ENCODE results near the gene CCDC134.
A peak's percentile ranks its signal among the peaks of the same experiment; 100 is the strongest.

CCDC134 gene

DNA sequence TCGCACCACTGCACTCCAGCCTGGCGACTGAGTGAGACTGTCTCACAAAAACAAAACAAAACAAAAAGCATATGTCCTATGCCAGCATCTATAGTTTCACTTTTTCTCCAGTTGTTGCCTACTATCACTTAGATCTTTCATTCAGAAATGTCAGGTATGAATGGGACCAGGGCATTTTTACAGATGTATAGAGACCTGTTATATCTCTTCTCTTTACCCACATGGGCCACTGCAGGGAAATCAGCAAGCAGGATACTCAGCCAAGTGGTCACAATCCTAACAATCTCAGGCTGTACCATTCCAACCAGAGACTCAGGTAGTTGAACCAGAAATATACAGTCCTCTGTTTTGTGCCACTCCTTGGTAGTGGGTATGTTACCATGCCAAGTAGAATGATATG, 16.4 kb downstream of the CCDC134 start:
- TF ChIP-seq, protein P1, sequence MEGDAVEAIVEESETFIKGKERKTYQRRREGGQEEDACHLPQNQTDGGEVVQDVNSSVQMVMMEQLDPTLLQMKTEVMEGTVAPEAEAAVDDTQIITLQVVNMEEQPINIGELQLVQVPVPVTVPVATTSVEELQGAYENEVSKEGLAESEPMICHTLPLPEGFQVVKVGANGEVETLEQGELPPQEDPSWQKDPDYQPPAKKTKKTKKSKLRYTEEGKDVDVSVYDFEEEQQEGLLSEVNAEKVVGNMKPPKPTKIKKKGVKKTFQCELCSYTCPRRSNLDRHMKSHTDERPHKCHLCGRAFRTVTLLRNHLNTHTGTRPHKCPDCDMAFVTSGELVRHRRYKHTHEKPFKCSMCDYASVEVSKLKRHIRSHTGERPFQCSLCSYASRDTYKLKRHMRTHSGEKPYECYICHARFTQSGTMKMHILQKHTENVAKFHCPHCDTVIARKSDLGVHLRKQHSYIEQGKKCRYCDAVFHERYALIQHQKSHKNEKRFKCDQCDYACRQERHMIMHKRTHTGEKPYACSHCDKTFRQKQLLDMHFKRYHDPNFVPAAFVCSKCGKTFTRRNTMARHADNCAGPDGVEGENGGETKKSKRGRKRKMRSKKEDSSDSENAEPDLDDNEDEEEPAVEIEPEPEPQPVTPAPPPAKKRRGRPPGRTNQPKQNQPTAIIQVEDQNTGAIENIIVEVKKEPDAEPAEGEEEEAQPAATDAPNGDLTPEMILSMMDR (conservative IDR thresholded peaks at IDR 0.05; ENCODE audit: low read length): no peak
- no peak overlapping the region for H3K4me3 ChIP-seq (ENCODE audit: low read length)
- DNase-seq (ENCODE audit: low read depth): no peak

DNA sequence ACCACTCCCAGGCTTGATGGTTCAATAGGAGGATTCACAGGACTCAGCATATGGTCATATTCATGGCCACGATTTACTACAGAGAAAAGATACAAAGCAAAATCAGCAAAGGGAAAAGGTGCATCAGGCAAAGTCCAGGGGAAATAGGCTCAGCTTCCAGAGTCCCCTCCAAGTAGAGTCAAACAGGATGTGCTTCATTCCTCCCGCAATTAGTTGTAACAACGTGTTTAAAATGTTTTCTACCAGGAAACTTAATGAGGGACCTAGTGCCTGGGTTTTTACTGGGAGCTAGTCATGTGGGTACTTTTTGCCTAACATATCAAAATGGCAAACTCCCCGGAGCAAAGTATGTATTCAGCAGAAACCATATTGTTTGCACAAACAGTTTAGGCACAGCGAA, 17.5 kb downstream of the CCDC134 start:
- no peak for DNase-seq (ENCODE audit: low read depth)
- TF ChIP-seq, protein P1 (conservative IDR thresholded peaks at IDR 0.05; ENCODE audit: low read length): no peak
- no peak overlapping the region for H3K4me3 ChIP-seq (ENCODE audit: low read length)

DNA sequence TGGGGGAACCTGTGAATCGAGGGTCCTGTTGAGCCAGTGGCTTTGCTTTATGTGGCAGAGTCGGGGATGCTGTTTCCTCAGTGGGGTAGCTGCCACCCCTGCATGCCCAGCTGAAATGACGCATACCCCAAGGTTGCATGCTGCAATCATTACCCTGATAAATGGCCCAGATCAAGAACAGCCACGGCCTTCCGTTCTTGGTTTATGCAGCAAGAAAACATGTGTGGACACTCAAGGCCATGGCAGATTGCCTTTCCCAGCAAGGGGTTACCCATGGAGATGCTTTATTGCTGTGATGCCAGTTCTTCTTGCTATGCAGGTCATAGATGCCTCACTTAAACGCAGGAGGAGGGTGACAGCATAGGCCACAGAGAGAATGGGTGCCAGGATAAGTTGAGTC, 18.1 kb downstream of the CCDC134 start:
- DNase-seq (ENCODE audit: low read depth): peak; percentile 40
- no peak overlapping the region for H3K4me3 ChIP-seq (ENCODE audit: low read length)
- TF ChIP-seq, protein P1 (conservative IDR thresholded peaks at IDR 0.05; ENCODE audit: low read length): no peak

DNA sequence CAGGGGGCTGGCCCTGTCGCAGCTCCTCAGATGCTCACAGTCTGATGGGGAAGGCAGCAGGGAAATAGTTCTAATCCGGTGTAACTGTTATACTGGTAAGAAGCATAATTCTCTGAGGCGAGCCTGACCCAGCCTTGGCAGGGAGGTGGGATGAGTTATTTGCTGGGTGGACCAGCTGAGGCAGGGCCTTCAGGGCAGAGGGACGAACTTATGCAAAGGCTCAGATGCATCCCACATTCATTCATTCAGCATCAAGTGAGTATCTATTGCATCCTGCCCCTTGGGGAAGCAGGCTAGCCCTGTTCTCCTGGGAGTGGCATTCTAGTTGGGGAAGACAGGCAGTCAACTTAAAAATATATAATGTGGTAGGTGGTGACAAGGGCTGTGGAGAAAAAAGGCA, 18.8 kb downstream of the CCDC134 start:
- H3K4me3 ChIP-seq (ENCODE audit: low read length): no peak overlapping the region
- TF ChIP-seq, protein P1 (conservative IDR thresholded peaks at IDR 0.05; ENCODE audit: low read length): no peak
- DNase-seq (ENCODE audit: low read depth): no peak

DNA sequence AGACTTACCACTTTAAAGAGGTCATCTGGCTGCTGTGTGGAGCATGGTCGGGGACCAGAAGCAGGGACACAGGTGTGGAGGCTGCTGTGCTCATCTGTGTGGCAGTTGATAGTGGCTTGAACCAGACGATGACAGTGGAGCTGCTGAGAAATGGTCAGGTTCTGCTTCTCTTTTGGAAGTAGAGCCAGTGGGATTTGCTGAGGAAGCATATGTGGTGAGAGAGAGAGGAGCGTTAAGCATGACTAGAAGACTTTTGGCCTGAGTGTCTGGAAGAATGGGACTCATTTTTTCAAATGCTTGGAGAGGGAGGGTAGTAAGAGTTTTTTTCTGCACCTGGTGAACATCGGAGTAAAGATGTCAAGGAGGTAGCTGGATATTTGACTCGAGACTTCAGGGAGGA, 20.0 kb downstream of the CCDC134 start:
- H3K4me3 ChIP-seq (ENCODE audit: low read length): no peak overlapping the region
- DNase-seq (ENCODE audit: low read depth): no peak
- TF ChIP-seq, protein P1 (conservative IDR thresholded peaks at IDR 0.05; ENCODE audit: low read length): no peak

DNA sequence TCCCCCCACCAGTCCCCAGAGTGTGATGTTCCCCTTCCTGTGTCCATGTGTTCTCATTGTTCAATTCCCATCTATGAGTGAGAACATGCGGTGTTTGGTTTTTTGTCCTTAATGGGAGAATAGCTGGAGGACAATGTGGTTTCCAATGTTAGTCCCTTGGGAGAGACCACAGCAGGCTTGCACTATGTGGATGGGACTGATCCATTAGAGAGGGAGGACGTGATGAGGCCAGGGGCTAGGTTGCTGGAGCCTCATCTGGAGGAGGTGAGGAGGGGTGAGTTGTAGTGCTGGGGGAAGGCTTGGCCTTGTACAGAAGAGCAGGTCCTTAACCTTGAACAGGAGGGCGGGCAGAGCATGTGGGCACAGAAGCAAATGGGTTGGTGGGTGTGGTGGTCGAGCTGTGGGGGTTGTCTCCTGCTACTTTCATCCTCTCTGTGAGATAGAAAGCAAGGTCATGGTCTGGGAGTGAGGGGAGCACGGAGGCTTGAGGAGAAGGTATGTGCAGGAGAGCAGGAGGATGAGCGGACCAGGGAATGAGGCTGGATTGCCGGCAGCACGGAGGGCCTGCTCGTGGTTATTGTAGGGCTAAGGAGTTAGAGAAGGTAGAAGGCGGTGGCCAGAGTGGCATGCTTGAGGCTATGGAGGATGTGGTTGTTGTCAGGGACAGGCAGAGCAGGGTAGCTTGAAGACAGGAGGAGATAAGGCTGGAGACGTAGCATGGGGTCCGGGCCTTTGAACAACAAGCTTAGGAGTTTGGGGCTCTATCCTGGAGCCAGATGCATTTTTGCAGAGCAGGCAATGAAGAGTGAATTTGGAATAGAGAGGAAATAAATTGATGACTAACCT, 21.2 kb downstream of the CCDC134 start:
- TF ChIP-seq, protein P1 (conservative IDR thresholded peaks at IDR 0.05; ENCODE audit: low read length): no peak
- DNase-seq (ENCODE audit: low read depth): no peak
- H3K4me3 ChIP-seq (ENCODE audit: low read length): no peak overlapping the region

Measured in AG10803 (cell line).